CD4-positive, alpha-beta T cell (primary cell): ENCODE results near the gene RAI14. TPM values are rescaled to one million over a fixed set of nuclear protein-coding genes. Genes with fewer than 3 reads are reported as not detected.

ENCODE experiments used
- ATAC-seq: fragments of 200-7000 bp; cut with Tn5 transposase; one replicate; pipeline ENCODE4 v1.10.0; 2022; ENCODE audit warnings: mild to moderate bottlenecking; ENCODE audit not compliant: poor library complexity
- CTCF ChIA-PET: fragments of 350-600 bp; sonication (Branson Sonifier 250); formaldehyde crosslinking; loops from one replicate; lab custom pipeline; 2021; ENCODE audit warnings: antibody characterized with exemption, inconsistent platforms; lab: Charles Lee
- POLR2A ChIA-PET: fragments of 350-600 bp; sonication (Branson Sonifier 250); formaldehyde crosslinking; loops from one replicate; lab custom pipeline; 2021; ENCODE audit warnings: antibody characterized with exemption, inconsistent platforms; lab: Charles Lee
- DNase-seq, 14 experiments: peaks; one replicate each; pipeline ENCODE4 v3.0.0-alpha.2; 2013 to 2020; ENCODE audit warnings: mixed read lengths in 2 of 14
- H3K27ac ChIP-seq, 2 donors: one replicate each; pipeline versions ENCODE4 v1.5.1 to v1.7.0; 2013; ENCODE audit warnings: low read length in 2 of 2, low read depth in 1 of 2, mild to moderate bottlenecking in 1 of 2
- H3K27me3 ChIP-seq, 2 experiments: 1 replicate in 1 of 2; 2 replicates in 1 of 2; pipeline versions ENCODE4 v1.6.1 to v1.7.0; 2013; ENCODE audit warnings: low read length in 2 of 2, control low read depth in 1 of 2, mild to moderate bottlenecking in 1 of 2, moderate library complexity in 1 of 2; ENCODE audit not compliant: insufficient read depth in 2 of 2, control insufficient read depth in 1 of 2
- H3K36me3 ChIP-seq: one replicate; pipeline ENCODE4 v1.6.1; 2013; ENCODE audit warnings: low read length, control low read depth; ENCODE audit not compliant: insufficient read depth
- H3K4me1 ChIP-seq: one replicate; pipeline ENCODE4 v1.6.1; 2013; ENCODE audit warnings: low read length, control low read depth; ENCODE audit not compliant: insufficient read depth
- H3K4me3 ChIP-seq: one replicate; pipeline ENCODE4 v1.5.1; 2013; ENCODE audit warnings: mild to moderate bottlenecking, low read length, moderate library complexity
- H3K9me3 ChIP-seq, 2 experiments: 1 replicate in 1 of 2; 2 replicates in 1 of 2; pipeline versions ENCODE4 v1.6.1 to v1.7.0; 2013; ENCODE audit warnings: low read length in 2 of 2, mild to moderate bottlenecking in 2 of 2, control low read depth in 1 of 2, moderate library complexity in 1 of 2; ENCODE audit not compliant: control insufficient read depth in 1 of 2, insufficient read depth in 1 of 2
- H3K27ac Mint-ChIP-seq: one replicate; pipeline ENCODE4 v1.8.0; 2020; ENCODE audit warnings: mixed read lengths
- H3K27me3 Mint-ChIP-seq: one replicate; pipeline ENCODE4 v1.8.0; 2021; ENCODE audit warnings: mixed read lengths
- H3K36me3 Mint-ChIP-seq: one replicate; pipeline ENCODE4 v1.8.0; 2021; ENCODE audit warnings: low read depth, mixed read lengths
- H3K4me1 Mint-ChIP-seq: one replicate; pipeline ENCODE4 v1.8.0; 2021; ENCODE audit warnings: low read depth, mixed read lengths
- H3K4me3 Mint-ChIP-seq: one replicate; pipeline ENCODE4 v1.8.0; 2020; ENCODE audit warnings: mild to moderate bottlenecking, mixed read lengths
- H3K9me3 Mint-ChIP-seq: one replicate; pipeline ENCODE4 v1.8.0; 2020; ENCODE audit warnings: mixed read lengths
- CTCF ChIP-seq: fragments of 200-600 bp; IDR thresholded peaks from one replicate; pipeline ENCODE4 v1.8.0; 2022; ENCODE audit warnings: antibody characterized with exemption, mild to moderate bottlenecking
- intact Hi-C, 2 experiments: fragments of 100-400 bp; cut with DNase I in 1 of 2; cut with micrococcal nuclease in 1 of 2; formaldehyde crosslinking; loops; one replicate each; pipeline versions ENCODE4 v1.15.1 to v1.9.0; 2023 to 2025; cut with DNase I, micrococcal nuclease
- total RNA-seq, 174 experiments: library from RNA in 2 of 174; stranded (reverse) in 2 of 174; gene quantifications; one replicate each; pipeline ENCODE4 v1.2.3 and lab custom pipeline; 2021 to 2026

Gene RAI14
- total RNA-seq, 2 experiments from 2014 or later = 0.20 to 0.60 TPM

- no peak for TF ChIP-seq CTCF
- no peak overlapping the region for H3K27ac ChIP-seq
- H3K36me3 Mint-ChIP-seq = no peaks in the 10 kb centered on the region
These were observed 92.3 kb downstream of the RAI14 start for GRCh38 chr5:34748431-34748830.

GRCh38 chr5:34749431-34749873 is 93.3 kb downstream of the RAI14 start:
- H3K27ac Mint-ChIP-seq = no peak overlapping the region
- no peaks in the 10 kb centered on the region for H3K9me3 Mint-ChIP-seq
- no peaks in the 10 kb centered on the region for H3K4me1 Mint-ChIP-seq
- Histone ChIP-seq H3K4me3 (no peak overlapping the region), H3K9me3 (no peaks in the 10 kb centered on the region), H3K36me3 (no peaks in the 10 kb centered on the region), H3K27me3 (no peaks in the 10 kb centered on the region), H3K27ac (no peak overlapping the region), H3K4me1 (no peaks in the 10 kb centered on the region)
- H3K36me3 Mint-ChIP-seq = no peaks in the 10 kb centered on the region
- CTCF ChIA-PET = no interaction called here
- intact Hi-C loops = no loop called here
- TF ChIP-seq CTCF = no peak
- no peak for ATAC-seq
- no peak for DNase-seq
- H3K4me3 Mint-ChIP-seq = no peak overlapping the region
- POLR2A ChIA-PET = no interaction called here
- H3K27me3 Mint-ChIP-seq = no peaks in the 10 kb centered on the region

More at GRCh38 chr5:34748431-34748830, 92.3 kb downstream of the RAI14 start:
- H3K4me3 ChIP-seq = no peak overlapping the region
- no peaks in the 10 kb centered on the region for H3K27me3 ChIP-seq
- H3K9me3 ChIP-seq = no peaks in the 10 kb centered on the region
- H3K4me1 ChIP-seq = no peaks in the 10 kb centered on the region
- ATAC-seq = no peak
- Mint-ChIP-seq H3K4me3 (no peak overlapping the region), H3K27ac (no peak overlapping the region), H3K4me1 (no peaks in the 10 kb centered on the region), H3K9me3 (no peaks in the 10 kb centered on the region), H3K27me3 (no peaks in the 10 kb centered on the region)
- DNase-seq = no peak
- ChIA-PET CTCF (no interaction called here), POLR2A (no interaction called here)
- no peaks in the 10 kb centered on the region for H3K36me3 ChIP-seq
- intact Hi-C loops = no loop called here

- POLR2A ChIA-PET = no interaction called here
- Mint-ChIP-seq H3K4me1 (no peaks in the 10 kb centered on the region), H3K4me3 (no peak overlapping the region), H3K9me3 (no peaks in the 10 kb centered on the region), H3K27me3 (no peaks in the 10 kb centered on the region), H3K36me3 (no peaks in the 10 kb centered on the region), H3K27ac (no peak overlapping the region)
- CTCF ChIA-PET = no interaction called here
- Histone ChIP-seq H3K9me3 (no peaks in the 10 kb centered on the region), H3K36me3 (no peaks in the 10 kb centered on the region), H3K4me3 (no peak overlapping the region), H3K4me1 (no peaks in the 10 kb centered on the region), H3K27ac (no peak overlapping the region), H3K27me3 (no peaks in the 10 kb centered on the region)
- intact Hi-C loops = no loop called here
- ATAC-seq = no peak
- DNase-seq = no peak
- TF ChIP-seq CTCF = no peak
These were observed 94.1 kb downstream of the RAI14 start for GRCh38 chr5:34750206-34750605.
